ENCODE results near the gene CDK7.

Gene CDK7

DNA sequence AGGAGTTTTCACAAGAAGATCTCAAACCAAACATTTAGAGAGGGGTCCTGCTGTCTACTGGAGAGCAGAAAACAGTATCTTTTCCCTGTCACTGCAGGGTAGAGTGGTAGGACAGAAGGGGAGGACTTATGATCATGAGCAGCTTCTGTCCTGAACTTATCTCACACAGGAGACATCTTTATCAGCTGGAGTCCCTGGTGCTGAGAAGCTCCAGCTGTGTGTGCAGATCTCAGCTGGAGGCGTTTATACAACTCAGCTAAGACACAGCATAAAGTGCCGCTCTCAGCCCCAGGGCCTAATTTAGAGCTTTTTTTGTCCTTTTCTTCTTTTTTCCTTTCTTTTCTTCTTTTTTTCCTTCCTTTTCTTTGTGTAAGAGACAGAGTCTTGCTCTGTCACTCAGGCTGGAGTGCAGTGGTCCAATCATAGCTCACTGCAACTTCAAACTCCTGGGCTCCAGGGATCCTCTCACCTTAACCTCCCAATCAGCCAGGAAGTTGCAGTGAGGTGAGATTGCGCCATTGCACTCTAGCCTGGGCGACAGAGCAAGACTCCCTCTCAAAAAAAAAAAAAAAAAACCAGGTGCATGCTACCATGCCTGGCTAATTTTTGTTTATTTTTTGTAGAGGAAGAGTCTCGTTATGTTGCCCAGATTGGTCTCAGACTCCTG is 66.0 kb downstream of the CDK7 start:
- ChIA-PET CTCF (interaction anchor here (0.7 kb wide), 1 partner anchor 207 kb away, joined by 4 read pairs; no protein-coding TSS in a partner anchor), POLR2A (interaction anchor here (0.7 kb wide), 1 partner anchor 10 kb away, joined by 3 read pairs; no protein-coding TSS in a partner anchor)
- TF ChIP-seq KLF1 (tag by site-specific recombination; IDR thresholded peaks at IDR 0.05): no peak
- TF ChIP-seq, protein P1, sequence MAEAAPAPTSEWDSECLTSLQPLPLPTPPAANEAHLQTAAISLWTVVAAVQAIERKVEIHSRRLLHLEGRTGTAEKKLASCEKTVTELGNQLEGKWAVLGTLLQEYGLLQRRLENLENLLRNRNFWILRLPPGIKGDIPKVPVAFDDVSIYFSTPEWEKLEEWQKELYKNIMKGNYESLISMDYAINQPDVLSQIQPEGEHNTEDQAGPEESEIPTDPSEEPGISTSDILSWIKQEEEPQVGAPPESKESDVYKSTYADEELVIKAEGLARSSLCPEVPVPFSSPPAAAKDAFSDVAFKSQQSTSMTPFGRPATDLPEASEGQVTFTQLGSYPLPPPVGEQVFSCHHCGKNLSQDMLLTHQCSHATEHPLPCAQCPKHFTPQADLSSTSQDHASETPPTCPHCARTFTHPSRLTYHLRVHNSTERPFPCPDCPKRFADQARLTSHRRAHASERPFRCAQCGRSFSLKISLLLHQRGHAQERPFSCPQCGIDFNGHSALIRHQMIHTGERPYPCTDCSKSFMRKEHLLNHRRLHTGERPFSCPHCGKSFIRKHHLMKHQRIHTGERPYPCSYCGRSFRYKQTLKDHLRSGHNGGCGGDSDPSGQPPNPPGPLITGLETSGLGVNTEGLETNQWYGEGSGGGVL (tag by site-specific recombination; IDR thresholded peaks at IDR 0.05): no peak
- no peak for TF ChIP-seq ZNF777 (tag by site-specific recombination; IDR thresholded peaks at IDR 0.05; ENCODE audit: borderline replicate concordance)
- TF ChIP-seq ZIC2 (tag by site-specific recombination; IDR thresholded peaks at IDR 0.05): peak; percentile 77

DNA sequence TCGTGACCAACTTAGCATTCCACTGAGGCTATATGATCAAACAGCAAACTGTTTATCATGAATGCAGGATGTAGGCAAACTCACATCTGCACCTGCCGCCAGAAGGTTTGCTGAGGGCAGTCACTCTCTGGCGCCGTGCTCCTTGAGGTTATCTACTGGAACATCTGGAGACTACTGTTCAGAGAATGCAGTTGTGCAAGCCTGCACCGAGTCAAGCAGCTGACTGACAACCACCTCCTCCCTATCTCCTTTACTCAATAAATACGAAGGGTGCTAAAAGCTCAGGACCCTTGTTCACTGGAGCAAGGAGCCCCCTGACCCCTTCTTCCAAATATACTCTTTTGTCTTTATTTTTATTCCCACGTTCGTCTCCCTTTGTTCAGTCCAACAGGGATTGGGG is 70.8 kb downstream of the CDK7 start:
- Histone ChIP-seq H3K27ac (ENCODE audit: extremely low read depth, low read depth, low read length) (no peak overlapping the region), H3K9me3 (ENCODE audit: control insufficient read depth, insufficient read depth, low read depth, low read length) (no peaks in the 10 kb centered on the region), H3K4me1 (ENCODE audit: control insufficient read depth, insufficient read depth, low read length) (no peaks in the 10 kb centered on the region), H3K36me3 (ENCODE audit: control insufficient read depth in 2 of 2, insufficient read depth in 1 of 2, low read length in 2 of 2) (peaks cover 3 to 22% of the 10 kb centered on the region in 2 experiments), H3K4me3 (ENCODE audit: low read depth, low read length) (no peak overlapping the region)
- TF ChIP-seq ZNF354C (tag by site-specific recombination; IDR thresholded peaks at IDR 0.05; ENCODE audit: borderline replicate concordance, low read depth) (no peak), SCRT2 (tag by site-specific recombination; IDR thresholded peaks at IDR 0.05) (no peak), WT1 (tag by site-specific recombination; IDR thresholded peaks at IDR 0.05) (no peak), GLI2 (tag by site-specific recombination; IDR thresholded peaks at IDR 0.05; ENCODE audit: borderline replicate concordance, low read depth) (no peak)
- CTCF ChIA-PET: no interaction called here
- POLR2A ChIA-PET: no interaction called here

More for the DNA sequence above, 66.0 kb downstream of the CDK7 start:
- Histone ChIP-seq H3K4me3 (ENCODE audit: low read depth, low read length) (no peak overlapping the region), H3K9me3 (ENCODE audit: control insufficient read depth, insufficient read depth, low read depth, low read length) (no peaks in the 10 kb centered on the region), H3K27ac (ENCODE audit: extremely low read depth, low read depth, low read length) (no peak overlapping the region), H3K36me3 (ENCODE audit: control insufficient read depth in 2 of 2, insufficient read depth in 1 of 2, low read length in 2 of 2) (peaks cover 0 to 19% of the 10 kb centered on the region in 2 experiments; a peak in 2 of 3 replicates), H3K4me1 (ENCODE audit: control insufficient read depth, insufficient read depth, low read length) (no peaks in the 10 kb centered on the region)

DNA sequence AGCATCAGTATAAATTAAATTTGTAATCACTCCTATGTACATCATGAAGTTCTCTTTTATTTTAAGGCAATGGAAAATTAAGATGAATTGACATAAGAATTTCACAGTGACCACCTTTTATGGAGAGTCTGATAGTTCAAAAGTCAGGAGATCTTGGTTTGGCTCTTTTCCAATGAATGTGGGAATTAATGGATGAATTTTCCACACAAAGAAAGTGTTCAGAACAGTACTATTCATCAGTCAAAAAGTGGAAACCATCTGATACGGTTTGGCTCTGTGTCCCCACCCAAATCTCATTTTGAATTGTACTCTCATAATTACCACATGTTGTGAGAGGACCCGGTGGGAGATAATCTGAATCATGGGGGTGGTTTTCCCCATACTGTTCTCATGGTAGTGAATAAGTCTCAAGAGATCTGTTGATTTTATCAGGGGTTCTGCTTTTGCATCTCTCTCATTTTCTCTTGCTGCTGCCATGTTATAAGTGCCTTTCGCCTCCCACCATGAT is 73.4 kb downstream of the CDK7 start:
- no peak overlapping the region for H3K4me3 ChIP-seq (ENCODE audit: low read depth, low read length)
- ChIA-PET POLR2A (no interaction called here), CTCF (no interaction called here)
- peaks cover 4 to 29% of the 10 kb centered on the region in 2 experiments for H3K36me3 ChIP-seq (ENCODE audit: control insufficient read depth in 2 of 2, insufficient read depth in 1 of 2, low read length in 2 of 2)
- TF ChIP-seq, protein P2, sequence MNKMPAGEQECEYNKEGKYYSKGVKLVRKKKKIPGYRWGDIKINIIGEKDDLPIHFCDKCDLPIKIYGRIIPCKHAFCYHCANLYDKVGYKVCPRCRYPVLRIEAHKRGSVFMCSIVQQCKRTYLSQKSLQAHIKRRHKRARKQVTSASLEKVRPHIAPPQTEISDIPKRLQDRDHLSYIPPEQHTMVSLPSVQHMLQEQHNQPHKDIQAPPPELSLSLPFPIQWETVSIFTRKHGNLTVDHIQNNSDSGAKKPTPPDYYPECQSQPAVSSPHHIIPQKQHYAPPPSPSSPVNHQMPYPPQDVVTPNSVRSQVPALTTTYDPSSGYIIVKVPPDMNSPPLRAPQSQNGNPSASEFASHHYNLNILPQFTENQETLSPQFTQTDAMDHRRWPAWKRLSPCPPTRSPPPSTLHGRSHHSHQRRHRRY (tag by site-specific recombination; IDR thresholded peaks at IDR 0.05): no peak
- TF ChIP-seq, protein P3, sequence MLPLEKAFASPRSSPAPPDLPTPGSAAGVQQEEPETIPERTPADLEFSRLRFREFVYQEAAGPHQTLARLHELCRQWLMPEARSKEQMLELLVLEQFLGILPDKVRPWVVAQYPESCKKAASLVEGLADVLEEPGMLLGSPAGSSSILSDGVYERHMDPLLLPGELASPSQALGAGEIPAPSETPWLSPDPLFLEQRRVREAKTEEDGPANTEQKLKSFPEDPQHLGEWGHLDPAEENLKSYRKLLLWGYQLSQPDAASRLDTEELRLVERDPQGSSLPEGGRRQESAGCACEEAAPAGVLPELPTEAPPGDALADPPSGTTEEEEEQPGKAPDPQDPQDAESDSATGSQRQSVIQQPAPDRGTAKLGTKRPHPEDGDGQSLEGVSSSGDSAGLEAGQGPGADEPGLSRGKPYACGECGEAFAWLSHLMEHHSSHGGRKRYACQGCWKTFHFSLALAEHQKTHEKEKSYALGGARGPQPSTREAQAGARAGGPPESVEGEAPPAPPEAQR (tag by site-specific recombination; IDR thresholded peaks at IDR 0.05): no peak
- TF ChIP-seq, protein P4, sequence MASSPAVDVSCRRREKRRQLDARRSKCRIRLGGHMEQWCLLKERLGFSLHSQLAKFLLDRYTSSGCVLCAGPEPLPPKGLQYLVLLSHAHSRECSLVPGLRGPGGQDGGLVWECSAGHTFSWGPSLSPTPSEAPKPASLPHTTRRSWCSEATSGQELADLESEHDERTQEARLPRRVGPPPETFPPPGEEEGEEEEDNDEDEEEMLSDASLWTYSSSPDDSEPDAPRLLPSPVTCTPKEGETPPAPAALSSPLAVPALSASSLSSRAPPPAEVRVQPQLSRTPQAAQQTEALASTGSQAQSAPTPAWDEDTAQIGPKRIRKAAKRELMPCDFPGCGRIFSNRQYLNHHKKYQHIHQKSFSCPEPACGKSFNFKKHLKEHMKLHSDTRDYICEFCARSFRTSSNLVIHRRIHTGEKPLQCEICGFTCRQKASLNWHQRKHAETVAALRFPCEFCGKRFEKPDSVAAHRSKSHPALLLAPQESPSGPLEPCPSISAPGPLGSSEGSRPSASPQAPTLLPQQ (tag by site-specific recombination; IDR thresholded peaks at IDR 0.05): no peak
- TF ChIP-seq ZNF747 (tag by site-specific recombination; IDR thresholded peaks at IDR 0.05): no peak
- TF ChIP-seq KLF1 (tag by site-specific recombination; IDR thresholded peaks at IDR 0.05): no peak
- TF ChIP-seq ZNF677 (tag by site-specific recombination; IDR thresholded peaks at IDR 0.05): no peak
- no peaks in the 10 kb centered on the region for H3K9me3 ChIP-seq (ENCODE audit: control insufficient read depth, insufficient read depth, low read depth, low read length)
- no peak overlapping the region for H3K27ac ChIP-seq (ENCODE audit: extremely low read depth, low read depth, low read length)
- no peaks in the 10 kb centered on the region for H3K4me1 ChIP-seq (ENCODE audit: control insufficient read depth, insufficient read depth, low read length)

Data from HEK293 (cell line).